Stimulated activated naive B cell treated with anti-CD40 and anti-IgM and Interleukin-4, amounts not matched to agents 10 μg/mL and 1 μg/mL and 100 μg/mL, for 72 hours (primary cell): ENCODE measurements around the gene CBX7.

Experiments used
- ATAC-seq, 2 donors: fragments of 150-1000 bp; cut with Tn5 transposase; replicated peaks; 2 replicates each; pipeline ENCODE4 v1.10.0; 2021; ENCODE audit warnings: moderate library complexity in 1 of 2
- DNase-seq: peaks from one replicate; pipeline ENCODE4 v3.0.0; 2021
- H3K27ac Mint-ChIP-seq: one replicate; pipeline ENCODE4 v1.8.0; 2022; ENCODE audit warnings: mild to moderate bottlenecking, mixed read lengths
- H3K27me3 Mint-ChIP-seq, 2 donors: one replicate each; pipeline ENCODE4 v1.8.0; 2022; ENCODE audit warnings: mixed read lengths in 2 of 2
- H3K36me3 Mint-ChIP-seq, 2 donors: one replicate each; pipeline ENCODE4 v1.8.0; 2022; ENCODE audit warnings: mixed read lengths in 2 of 2, mild to moderate bottlenecking in 1 of 2
- H3K4me1 Mint-ChIP-seq, 2 donors: one replicate each; pipeline ENCODE4 v1.8.0; 2022; ENCODE audit warnings: mixed read lengths in 2 of 2, mild to moderate bottlenecking in 1 of 2
- H3K4me3 Mint-ChIP-seq, 2 donors: one replicate each; pipeline ENCODE4 v1.8.0; 2022; ENCODE audit warnings: mild to moderate bottlenecking in 2 of 2, mixed read lengths in 2 of 2, moderate library complexity in 1 of 2
- H3K9me3 Mint-ChIP-seq, 2 donors: one replicate each; pipeline ENCODE4 v1.8.0; 2022; ENCODE audit warnings: mixed read lengths in 2 of 2, mild to moderate bottlenecking in 1 of 2

CBX7 gene

GRCh38 chr22:39130892-39131855, 21.3 kb downstream of the CBX7 start:
- DNase-seq: no peak
- no peaks in the 10 kb centered on the region for H3K27me3 Mint-ChIP-seq
- no peak overlapping the region for H3K4me3 Mint-ChIP-seq
- H3K36me3 Mint-ChIP-seq: peaks cover 4 to 11% of the 10 kb centered on the region in 2 donors
- no peaks in the 10 kb centered on the region for H3K9me3 Mint-ChIP-seq
- H3K27ac Mint-ChIP-seq: no peak overlapping the region
- H3K4me1 Mint-ChIP-seq: peaks cover 6 to 8% of the 10 kb centered on the region in 2 donors
- ATAC-seq: no peak

- Mint-ChIP-seq H3K27ac (no peak overlapping the region), H3K36me3 (peaks cover 4 to 11% of the 10 kb centered on the region in 2 donors), H3K9me3 (no peaks in the 10 kb centered on the region), H3K4me1 (peaks cover 6 to 8% of the 10 kb centered on the region in 2 donors), H3K27me3 (no peaks in the 10 kb centered on the region), H3K4me3 (no peak overlapping the region)
- DNase-seq: no peak
- ATAC-seq: no peak
Observed at GRCh38 chr22:39130152-39130704, 22.3 kb downstream of the CBX7 start.

GRCh38 chr22:39129746-39130145, 22.7 kb downstream of the CBX7 start:
- H3K36me3 Mint-ChIP-seq: peaks cover 4 to 11% of the 10 kb centered on the region in 2 donors
- H3K4me3 Mint-ChIP-seq: no peak overlapping the region
- H3K4me1 Mint-ChIP-seq: peaks cover 3 to 8% of the 10 kb centered on the region in 2 donors
- H3K27me3 Mint-ChIP-seq: no peaks in the 10 kb centered on the region
- DNase-seq (no peak), ATAC-seq (no peak)
- H3K27ac Mint-ChIP-seq: peak overlapping the region; percentile 44
- H3K9me3 Mint-ChIP-seq: no peaks in the 10 kb centered on the region

GRCh38 chr22:39129081-39129480, 23.4 kb downstream of the CBX7 start:
- no peak for ATAC-seq
- H3K9me3 Mint-ChIP-seq: no peaks in the 10 kb centered on the region
- no peak overlapping the region for H3K4me3 Mint-ChIP-seq
- peaks cover 3 to 9% of the 10 kb centered on the region in 2 donors for H3K4me1 Mint-ChIP-seq
- no peak for DNase-seq
- H3K27ac Mint-ChIP-seq: peak overlapping the region; percentile 80
- peaks cover 4 to 11% of the 10 kb centered on the region in 2 donors for H3K36me3 Mint-ChIP-seq
- no peaks in the 10 kb centered on the region for H3K27me3 Mint-ChIP-seq

- Mint-ChIP-seq H3K27ac (peak overlapping the region; percentile 76), H3K36me3 (peaks cover 4 to 11% of the 10 kb centered on the region in 2 donors), H3K4me1 (peaks cover 5 to 13% of the 10 kb centered on the region in 2 donors), H3K9me3 (no peaks in the 10 kb centered on the region), H3K27me3 (no peaks in the 10 kb centered on the region), H3K4me3 (no peak overlapping the region)
- peak in 1 of 2 donors; percentile 51 for ATAC-seq
- no peak for DNase-seq
Observed at GRCh38 chr22:39128508-39128907, 24.0 kb downstream of the CBX7 start.

GRCh38 chr22:39125622-39126021, 26.9 kb downstream of the CBX7 start:
- no peak overlapping the region for H3K4me3 Mint-ChIP-seq
- no peaks in the 10 kb centered on the region for H3K9me3 Mint-ChIP-seq
- ATAC-seq: no peak
- peaks cover 0 to 7% of the 10 kb centered on the region in 2 donors for H3K36me3 Mint-ChIP-seq
- no peak for DNase-seq
- no peaks in the 10 kb centered on the region for H3K27me3 Mint-ChIP-seq
- peaks cover 5 to 25% of the 10 kb centered on the region in 2 donors for H3K4me1 Mint-ChIP-seq
- H3K27ac Mint-ChIP-seq: no peak overlapping the region

GRCh38 chr22:39123751-39124581, 28.5 kb downstream of the CBX7 start:
- Mint-ChIP-seq H3K4me3 (peak overlapping the region in 1 of 2 donors; percentile 41), H3K27ac (no peak overlapping the region), H3K27me3 (no peaks in the 10 kb centered on the region), H3K36me3 (peaks cover 0 to 5% of the 10 kb centered on the region in 2 donors), H3K9me3 (no peaks in the 10 kb centered on the region), H3K4me1 (peaks cover 4 to 26% of the 10 kb centered on the region in 2 donors)
- ATAC-seq (no peak), DNase-seq (no peak)

- H3K27me3 Mint-ChIP-seq: no peaks in the 10 kb centered on the region
- ATAC-seq (no peak), DNase-seq (no peak)
- peaks cover 8 to 29% of the 10 kb centered on the region in 2 donors for H3K4me1 Mint-ChIP-seq
- no peak overlapping the region for H3K4me3 Mint-ChIP-seq
- H3K27ac Mint-ChIP-seq: peak overlapping the region; percentile 20
- H3K36me3 Mint-ChIP-seq: no peaks in the 10 kb centered on the region
- H3K9me3 Mint-ChIP-seq: no peaks in the 10 kb centered on the region
Observed at GRCh38 chr22:39122772-39123470, 29.6 kb downstream of the CBX7 start.

- no peak for ATAC-seq
- Mint-ChIP-seq H3K9me3 (no peaks in the 10 kb centered on the region), H3K4me1 (peaks cover 17 to 48% of the 10 kb centered on the region in 2 donors), H3K27ac (no peak overlapping the region), H3K36me3 (no peaks in the 10 kb centered on the region), H3K4me3 (no peak overlapping the region), H3K27me3 (no peaks in the 10 kb centered on the region)
- DNase-seq: no peak
Observed at GRCh38 chr22:39120983-39121382, 31.5 kb downstream of the CBX7 start.

GRCh38 chr22:39117585-39118191, 34.8 kb downstream of the CBX7 start:
- no peaks in the 10 kb centered on the region for H3K36me3 Mint-ChIP-seq
- ATAC-seq: peak; percentile 76 to 80
- peaks cover 31 to 68% of the 10 kb centered on the region in 2 donors for H3K4me1 Mint-ChIP-seq
- no peaks in the 10 kb centered on the region for H3K9me3 Mint-ChIP-seq
- H3K27ac Mint-ChIP-seq: peak overlapping the region; percentile 89
- no peaks in the 10 kb centered on the region for H3K27me3 Mint-ChIP-seq
- H3K4me3 Mint-ChIP-seq: peak overlapping the region; percentile 11 to 65
- peak; percentile 76 for DNase-seq

GRCh38 chr22:39115977-39116621, 36.4 kb downstream of the CBX7 start:
- H3K4me3 Mint-ChIP-seq: peak overlapping the region in 1 of 2 donors; percentile 1
- DNase-seq: no peak
- H3K27me3 Mint-ChIP-seq: no peaks in the 10 kb centered on the region
- ATAC-seq: peak in 1 of 2 donors; percentile 22
- H3K27ac Mint-ChIP-seq: peak overlapping the region; percentile 59
- no peaks in the 10 kb centered on the region for H3K9me3 Mint-ChIP-seq
- H3K4me1 Mint-ChIP-seq: peaks cover 35 to 66% of the 10 kb centered on the region in 2 donors
- no peaks in the 10 kb centered on the region for H3K36me3 Mint-ChIP-seq

- no peak for ATAC-seq
- Mint-ChIP-seq H3K4me3 (peak overlapping the region in 1 of 2 donors; percentile 66), H3K4me1 (peaks cover 39 to 69% of the 10 kb centered on the region in 2 donors), H3K27ac (peak overlapping the region; percentile 82), H3K27me3 (no peaks in the 10 kb centered on the region), H3K36me3 (no peaks in the 10 kb centered on the region), H3K9me3 (no peaks in the 10 kb centered on the region)
- DNase-seq: no peak
Observed at GRCh38 chr22:39115570-39115969, 36.9 kb downstream of the CBX7 start.

GRCh38 chr22:39114112-39114511, 38.4 kb downstream of the CBX7 start:
- Mint-ChIP-seq H3K36me3 (no peaks in the 10 kb centered on the region), H3K27me3 (no peaks in the 10 kb centered on the region), H3K9me3 (no peaks in the 10 kb centered on the region), H3K4me3 (peak overlapping the region in 1 of 2 donors; percentile 36), H3K4me1 (peaks cover 43 to 82% of the 10 kb centered on the region in 2 donors), H3K27ac (no peak overlapping the region)
- DNase-seq (no peak), ATAC-seq (no peak)
